KMS-11 (cell line): ENCODE results near the gene MMP17.

ENCODE experiments used
- H2AFZ ChIP-seq: fragments of 200-600 bp; sonication (generic); 2 replicates; pipeline ENCODE4 v1.6.1; 2016; ENCODE audit warnings: antibody characterized with exemption, mixed run types, low read depth
- H3K27ac ChIP-seq: fragments of 200-600 bp; sonication (generic); 2 replicates; pipeline ENCODE4 v1.6.1; 2016; ENCODE audit warnings: mild to moderate bottlenecking, mixed run types
- H3K27me3 ChIP-seq: fragments of 200-600 bp; sonication (generic); 2 replicates; pipeline ENCODE4 v1.6.1; 2017; ENCODE audit warnings: mild to moderate bottlenecking, low read depth, mixed run types, moderate library complexity; ENCODE audit not compliant: insufficient read depth
- H3K36me3 ChIP-seq: fragments of 200-600 bp; sonication (generic); 2 replicates; pipeline ENCODE4 v1.6.1; 2017; ENCODE audit warnings: mild to moderate bottlenecking, mixed run types; ENCODE audit not compliant: insufficient read depth
- H3K4me1 ChIP-seq: fragments of 200-600 bp; sonication (generic); 2 replicates; pipeline ENCODE4 v1.6.1; 2016; ENCODE audit warnings: mild to moderate bottlenecking, low read depth, mixed run types; ENCODE audit not compliant: poor library complexity, severe bottlenecking
- H3K4me2 ChIP-seq: fragments of 200-600 bp; sonication (generic); 2 replicates; pipeline ENCODE4 v1.7.0; 2016; ENCODE audit warnings: mild to moderate bottlenecking, mixed run types
- H3K4me3 ChIP-seq: fragments of 200-600 bp; sonication (generic); IDR thresholded peaks from 2 replicates; pipeline ENCODE4 v1.6.1; 2017; ENCODE audit warnings: low read depth, low read length, mixed read lengths; ENCODE audit not compliant: insufficient read depth
- H3K79me2 ChIP-seq: fragments of 200-600 bp; sonication (generic); 2 replicates; pipeline ENCODE4 v1.6.1; 2016; ENCODE audit warnings: low read depth, mixed run types; ENCODE audit not compliant: insufficient read depth
- H3K9ac ChIP-seq: fragments of 200-600 bp; sonication (generic); 2 replicates; pipeline ENCODE4 v1.6.1; 2016; ENCODE audit warnings: mild to moderate bottlenecking, mixed run types
- H4K20me1 ChIP-seq: fragments of 200-600 bp; sonication (generic); 2 replicates; pipeline ENCODE4 v1.6.1; 2016; ENCODE audit warnings: mild to moderate bottlenecking, mixed run types; ENCODE audit not compliant: insufficient read depth
- TF ChIP-seq, protein P1 (sequence below): fragments of 200-600 bp; sonication (generic); conservative IDR thresholded peaks from 2 replicates; pipeline ENCODE4 v1.6.1; 2017; ENCODE audit warnings: low read depth, mild to moderate bottlenecking, antibody characterized with exemption, low read length, moderate library complexity, mixed read lengths

MMP17 gene

DNA sequence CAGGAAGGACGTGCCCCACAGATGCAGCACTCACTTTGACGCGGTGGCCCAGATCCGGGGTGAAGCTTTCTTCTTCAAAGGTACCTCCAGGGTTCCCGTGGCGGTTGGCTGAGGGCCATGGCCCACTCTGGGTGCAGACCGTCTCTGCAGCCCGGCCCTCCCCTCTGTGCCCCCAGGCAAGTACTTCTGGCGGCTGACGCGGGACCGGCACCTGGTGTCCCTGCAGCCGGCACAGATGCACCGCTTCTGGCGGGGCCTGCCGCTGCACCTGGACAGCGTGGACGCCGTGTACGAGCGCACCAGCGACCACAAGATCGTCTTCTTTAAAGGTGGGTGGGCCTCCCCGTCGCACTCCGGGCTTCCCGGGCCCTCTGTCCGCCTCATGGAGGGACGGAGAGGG lies 16.9 kb downstream of the MMP17 start:
- TF ChIP-seq, protein P1, sequence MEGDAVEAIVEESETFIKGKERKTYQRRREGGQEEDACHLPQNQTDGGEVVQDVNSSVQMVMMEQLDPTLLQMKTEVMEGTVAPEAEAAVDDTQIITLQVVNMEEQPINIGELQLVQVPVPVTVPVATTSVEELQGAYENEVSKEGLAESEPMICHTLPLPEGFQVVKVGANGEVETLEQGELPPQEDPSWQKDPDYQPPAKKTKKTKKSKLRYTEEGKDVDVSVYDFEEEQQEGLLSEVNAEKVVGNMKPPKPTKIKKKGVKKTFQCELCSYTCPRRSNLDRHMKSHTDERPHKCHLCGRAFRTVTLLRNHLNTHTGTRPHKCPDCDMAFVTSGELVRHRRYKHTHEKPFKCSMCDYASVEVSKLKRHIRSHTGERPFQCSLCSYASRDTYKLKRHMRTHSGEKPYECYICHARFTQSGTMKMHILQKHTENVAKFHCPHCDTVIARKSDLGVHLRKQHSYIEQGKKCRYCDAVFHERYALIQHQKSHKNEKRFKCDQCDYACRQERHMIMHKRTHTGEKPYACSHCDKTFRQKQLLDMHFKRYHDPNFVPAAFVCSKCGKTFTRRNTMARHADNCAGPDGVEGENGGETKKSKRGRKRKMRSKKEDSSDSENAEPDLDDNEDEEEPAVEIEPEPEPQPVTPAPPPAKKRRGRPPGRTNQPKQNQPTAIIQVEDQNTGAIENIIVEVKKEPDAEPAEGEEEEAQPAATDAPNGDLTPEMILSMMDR = no peak
- H4K20me1 ChIP-seq = no peaks in the 10 kb centered on the region
- no peak overlapping the region for H3K27ac ChIP-seq
- no peak overlapping the region for H3K4me2 ChIP-seq
- H3K36me3 ChIP-seq = no peaks in the 10 kb centered on the region
- no peaks in the 10 kb centered on the region for H3K4me1 ChIP-seq
- no peaks in the 10 kb centered on the region for H3K79me2 ChIP-seq
- no peaks in the 10 kb centered on the region for H3K27me3 ChIP-seq
- no peak overlapping the region for H2AFZ ChIP-seq
- no peak overlapping the region for H3K4me3 ChIP-seq
- no peak overlapping the region for H3K9ac ChIP-seq

DNA sequence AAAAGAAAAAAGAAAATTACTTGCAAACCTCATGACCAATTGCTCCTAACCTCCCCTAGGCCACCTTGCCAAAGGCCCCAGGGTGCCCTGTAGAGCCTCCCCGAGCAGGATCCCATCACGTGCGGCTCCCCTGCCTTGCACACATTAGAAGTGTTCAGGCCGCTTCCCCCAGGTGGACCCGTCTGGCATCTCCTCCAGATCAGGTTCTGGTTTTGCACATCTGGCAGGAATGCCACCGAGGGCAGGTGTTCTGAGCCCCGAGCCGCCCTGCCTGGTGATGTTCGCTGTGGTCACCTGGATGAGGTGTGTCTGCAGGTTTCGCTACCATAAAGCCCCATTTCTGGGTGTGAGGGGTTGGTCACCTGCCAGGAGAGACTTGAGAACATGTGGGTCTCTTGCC lies 19.3 kb downstream of the MMP17 start:
- Histone ChIP-seq H3K4me1 (no peaks in the 10 kb centered on the region), H3K9ac (no peak overlapping the region), H3K36me3 (no peaks in the 10 kb centered on the region), H3K79me2 (no peaks in the 10 kb centered on the region), H3K4me2 (no peak overlapping the region), H2AFZ (no peak overlapping the region), H3K27ac (no peak overlapping the region), H3K4me3 (no peak overlapping the region), H3K27me3 (no peaks in the 10 kb centered on the region), H4K20me1 (no peaks in the 10 kb centered on the region)
- TF ChIP-seq, protein P1 = no peak

DNA sequence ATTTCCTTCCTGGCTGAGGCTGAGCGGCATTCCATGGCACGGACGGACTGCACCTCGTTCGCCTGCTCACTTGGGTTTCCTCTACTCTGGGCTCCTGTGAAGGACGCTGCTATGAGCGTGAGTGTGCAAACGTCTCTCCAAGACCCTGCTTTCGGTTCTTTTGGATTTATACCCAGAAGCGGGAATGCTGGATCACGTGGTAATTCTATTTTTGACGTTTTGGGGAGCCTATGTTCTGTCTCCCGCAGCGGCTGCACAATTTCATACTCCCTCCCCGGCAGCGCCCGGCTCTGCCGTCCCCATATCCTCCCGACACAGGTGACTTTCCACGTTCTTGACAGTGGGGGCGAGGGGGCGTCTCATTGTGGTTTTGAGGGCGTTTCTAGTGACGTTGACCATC lies 20.6 kb downstream of the MMP17 start:
- no peaks in the 10 kb centered on the region for H4K20me1 ChIP-seq
- TF ChIP-seq, protein P1 = no peak
- no peaks in the 10 kb centered on the region for H3K27me3 ChIP-seq
- H3K36me3 ChIP-seq = no peaks in the 10 kb centered on the region
- no peaks in the 10 kb centered on the region for H3K79me2 ChIP-seq
- H3K4me1 ChIP-seq = no peaks in the 10 kb centered on the region
- no peak overlapping the region for H3K27ac ChIP-seq
- no peak overlapping the region for H3K4me2 ChIP-seq
- no peak overlapping the region for H3K4me3 ChIP-seq
- H3K9ac ChIP-seq = no peak overlapping the region
- H2AFZ ChIP-seq = no peak overlapping the region

DNA sequence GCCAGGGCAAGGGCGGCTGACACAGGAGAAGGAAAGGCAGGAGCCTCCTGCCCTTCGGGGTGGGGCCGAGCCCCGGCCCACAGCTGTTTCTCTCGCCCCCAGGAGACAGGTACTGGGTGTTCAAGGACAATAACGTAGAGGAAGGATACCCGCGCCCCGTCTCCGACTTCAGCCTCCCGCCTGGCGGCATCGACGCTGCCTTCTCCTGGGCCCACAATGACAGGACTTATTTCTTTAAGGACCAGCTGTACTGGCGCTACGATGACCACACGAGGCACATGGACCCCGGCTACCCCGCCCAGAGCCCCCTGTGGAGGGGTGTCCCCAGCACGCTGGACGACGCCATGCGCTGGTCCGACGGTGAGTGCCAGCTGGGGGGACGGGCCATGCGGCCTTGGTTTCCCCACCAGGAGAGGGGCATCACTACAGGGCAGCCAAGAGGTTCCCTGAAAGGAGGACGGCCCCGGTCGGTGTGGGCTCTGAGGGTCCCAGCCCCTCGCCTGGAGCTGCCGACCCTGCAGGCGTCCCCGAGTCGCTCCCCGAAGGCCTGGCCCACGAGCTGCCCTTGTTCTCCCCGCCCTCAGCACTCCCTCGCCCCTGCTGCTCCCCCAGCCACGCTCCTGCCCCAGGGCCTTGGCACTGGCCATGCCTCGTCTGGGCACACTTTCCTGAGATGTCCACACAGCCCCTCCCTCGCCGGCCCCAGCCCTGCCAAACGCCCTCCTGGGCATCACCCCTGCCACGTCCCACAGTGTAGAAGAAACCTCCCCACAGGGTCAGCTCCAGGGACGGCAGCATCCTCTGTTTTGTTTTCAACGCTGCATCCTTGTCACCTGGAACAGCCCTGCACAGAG lies 21.7 kb downstream of the MMP17 start:
- no peak overlapping the region for H3K27ac ChIP-seq
- no peak overlapping the region for H3K4me2 ChIP-seq
- no peaks in the 10 kb centered on the region for H3K4me1 ChIP-seq
- no peaks in the 10 kb centered on the region for H3K79me2 ChIP-seq
- no peaks in the 10 kb centered on the region for H3K27me3 ChIP-seq
- H3K4me3 ChIP-seq = no peak overlapping the region
- no peak overlapping the region for H3K9ac ChIP-seq
- H3K36me3 ChIP-seq = no peaks in the 10 kb centered on the region
- no peak overlapping the region for H2AFZ ChIP-seq
- TF ChIP-seq, protein P1 = no peak
- H4K20me1 ChIP-seq = no peaks in the 10 kb centered on the region
